Keratinocyte (primary cell): ENCODE measurements around the gene ERI3. TPM values are rescaled to one million over a fixed set of nuclear protein-coding genes. Genes with fewer than 3 reads are reported as not detected.

Experiments
- DNase-seq: peaks from one replicate; pipeline ENCODE4 v3.0.0-alpha.2; 2011; ENCODE audit warnings: low read depth, missing footprints, low spot score
- FAIRE-seq: peaks from 2 replicates; lab custom pipeline; 2011; peaks lifted over from hg19 to GRCh38; lab: Jason Lieb, UNC
- H2AFZ ChIP-seq: 2 replicates; pipeline ENCODE4 v1.6.0; 2012; ENCODE audit warnings: low read length, control low read depth, inconsistent platforms; ENCODE audit not compliant: control insufficient read depth
- H3K27ac ChIP-seq: 2 replicates; pipeline ENCODE4 v1.5.1; 2011; ENCODE audit warnings: low read length; ENCODE audit not compliant: control insufficient read depth, insufficient read depth
- H3K27me3 ChIP-seq: 3 replicates; pipeline ENCODE4 v1.6.0; 2011; ENCODE audit warnings: low read length; ENCODE audit not compliant: control insufficient read depth, insufficient read depth; ENCODE audit errors: extremely low read depth
- H3K36me3 ChIP-seq, 2 experiments: 2 replicates in 1 of 2; 3 replicates in 1 of 2; pipeline ENCODE4 v1.5.1; 2011; ENCODE audit warnings: low read length in 2 of 2, mild to moderate bottlenecking in 1 of 2; ENCODE audit not compliant: control insufficient read depth in 2 of 2, insufficient read depth in 2 of 2; ENCODE audit errors: extremely low read depth in 1 of 2
- H3K4me1 ChIP-seq: 3 replicates; pipeline ENCODE4 v1.5.1; 2011; ENCODE audit warnings: low read length; ENCODE audit not compliant: control insufficient read depth, insufficient read depth; ENCODE audit errors: extremely low read depth
- H3K4me2 ChIP-seq: 3 replicates; pipeline ENCODE4 v1.6.0; 2011; ENCODE audit warnings: low read depth, low read length; ENCODE audit not compliant: control insufficient read depth, insufficient read depth; ENCODE audit errors: extremely low read depth
- H3K4me3 ChIP-seq, 3 experiments: fragments of 200-600 bp in 1 of 3; sonication (generic) in 1 of 3; 2 replicates in 2 of 3; 3 replicates in 1 of 3; pipeline ENCODE4 v1.5.1; 2011 to 2016; ENCODE audit warnings: low read length in 3 of 3, mild to moderate bottlenecking in 3 of 3, control low read depth in 2 of 3, inconsistent platforms in 1 of 3, low read depth in 1 of 3, mixed read lengths in 1 of 3, mixed run types in 1 of 3, moderate library complexity in 1 of 3; ENCODE audit not compliant: control insufficient read depth in 2 of 3, insufficient read depth in 2 of 3; ENCODE audit errors: extremely low read depth in 1 of 3
- H3K79me2 ChIP-seq: 2 replicates; pipeline ENCODE4 v1.6.0; 2012; ENCODE audit warnings: low read length; ENCODE audit not compliant: control insufficient read depth, insufficient read depth
- H3K9ac ChIP-seq: 3 replicates; pipeline ENCODE4 v1.6.0; 2011; ENCODE audit warnings: low read length; ENCODE audit not compliant: control insufficient read depth, insufficient read depth; ENCODE audit errors: extremely low read depth
- H3K9me1 ChIP-seq: 3 replicates; pipeline ENCODE4 v1.6.0; 2011; ENCODE audit warnings: low read length; ENCODE audit not compliant: control insufficient read depth, insufficient read depth; ENCODE audit errors: extremely low read depth
- H3K9me3 ChIP-seq: 2 replicates; pipeline ENCODE4 v1.5.1; 2012; ENCODE audit warnings: low read depth, low read length; ENCODE audit not compliant: control insufficient read depth
- H4K20me1 ChIP-seq: 3 replicates; pipeline ENCODE4 v1.6.0; 2011; ENCODE audit warnings: low read length; ENCODE audit not compliant: control insufficient read depth, insufficient read depth; ENCODE audit errors: extremely low read depth
- EZH2 ChIP-seq: IDR thresholded peaks from one replicate; pipeline ENCODE4 v1.6.1; 2012; ENCODE audit warnings: inconsistent platforms, mild to moderate bottlenecking, low read length, moderate library complexity
- dilution Hi-C: fragments of 300-500 bp; cut with MboI; formaldehyde crosslinking; loops from one replicate; pipeline ENCODE4 v1.7.0; 2020; ENCODE audit warnings: low sequenced_read_pairs; ENCODE audit not compliant: extremely low pct_ligation_motif_present
- polyA plus RNA-seq, 5 experiments: library from polyadenylated mRNA; depleted of rRNA in 3 of 5; stranded (reverse) in 3 of 5; stranded (forward) in 1 of 5; unstranded in 1 of 5; fragments of >200 nt; gene quantifications; 1 replicate in 1 of 5; 2 replicates in 3 of 5; 3 replicates in 1 of 5; pipeline versions ENCODE4 v1.2.1 to v1.2.3, GENCODE V29; 2011 to 2012; ENCODE audit warnings: missing spikeins in 2 of 5, low read depth in 1 of 5, low replicate concordance in 1 of 5
- TF ChIP-seq, protein P1 (sequence below), 3 experiments: IDR thresholded peaks in 1 of 3; conservative IDR thresholded peaks in 1 of 3; optimal IDR thresholded peaks in 1 of 3; 2 replicates in 2 of 3; 3 replicates in 1 of 3; pipeline versions ENCODE3 to v1.5.1; 2011; ENCODE audit warnings: low read length in 3 of 3, mild to moderate bottlenecking in 3 of 3, moderate library complexity in 2 of 3, control low read depth in 1 of 3, inconsistent platforms in 1 of 3; ENCODE audit not compliant: insufficient read depth in 2 of 3; ENCODE audit errors: extremely low read depth in 1 of 3

ERI3 gene
- polyA plus RNA-seq, 1 donor (not counting 4 experiments of a cell fraction or from before 2014, with no cell fraction given), result 43.7 TPM

DNA sequence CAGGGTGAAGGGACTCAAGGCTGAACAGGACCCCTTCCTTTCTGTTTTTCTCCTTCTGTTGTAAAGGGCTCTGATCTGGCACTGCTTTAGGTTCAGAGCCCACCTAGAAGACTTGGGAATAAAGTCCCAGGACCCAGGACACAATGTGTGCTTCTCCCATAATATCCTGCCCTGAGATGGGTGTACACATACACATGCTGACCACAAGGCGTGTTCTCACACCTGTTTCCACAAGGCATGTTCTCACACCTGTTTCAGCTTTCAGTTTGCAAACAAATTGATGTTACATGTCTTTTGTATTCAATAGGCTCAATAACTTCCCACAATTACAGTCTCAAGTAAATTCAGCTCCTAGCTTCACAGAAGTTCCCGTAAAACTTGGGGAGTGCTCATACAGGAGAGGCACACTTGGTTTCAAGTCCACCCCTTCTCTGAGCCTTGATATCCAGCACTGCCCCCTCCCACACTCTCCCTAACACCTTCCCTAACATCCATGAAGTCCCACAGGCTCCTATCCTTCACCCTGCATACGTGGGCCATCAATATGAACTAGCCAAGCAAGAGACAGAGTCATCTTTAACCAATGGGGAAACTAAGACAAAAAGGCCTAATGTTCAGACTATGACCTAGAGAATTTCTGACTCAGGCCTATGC lies 41.7 kb downstream of the ERI3 start:
- Histone ChIP-seq H3K9me1 (no peaks in the 10 kb centered on the region), H3K9me3 (no peaks in the 10 kb centered on the region), H3K4me2 (no peak overlapping the region), H2AFZ (no peak overlapping the region), H3K4me1 (no peaks in the 10 kb centered on the region), H3K27me3 (no peaks in the 10 kb centered on the region), H3K27ac (no peak overlapping the region), H3K4me3 (no peak overlapping the region), H3K36me3 (peaks cover 14 to 30% of the 10 kb centered on the region in 2 experiments), H4K20me1 (no peaks in the 10 kb centered on the region), H3K79me2 (no peaks in the 10 kb centered on the region), H3K9ac (no peak overlapping the region)
- TF ChIP-seq EZH2, result no peak
- TF ChIP-seq, protein P1, sequence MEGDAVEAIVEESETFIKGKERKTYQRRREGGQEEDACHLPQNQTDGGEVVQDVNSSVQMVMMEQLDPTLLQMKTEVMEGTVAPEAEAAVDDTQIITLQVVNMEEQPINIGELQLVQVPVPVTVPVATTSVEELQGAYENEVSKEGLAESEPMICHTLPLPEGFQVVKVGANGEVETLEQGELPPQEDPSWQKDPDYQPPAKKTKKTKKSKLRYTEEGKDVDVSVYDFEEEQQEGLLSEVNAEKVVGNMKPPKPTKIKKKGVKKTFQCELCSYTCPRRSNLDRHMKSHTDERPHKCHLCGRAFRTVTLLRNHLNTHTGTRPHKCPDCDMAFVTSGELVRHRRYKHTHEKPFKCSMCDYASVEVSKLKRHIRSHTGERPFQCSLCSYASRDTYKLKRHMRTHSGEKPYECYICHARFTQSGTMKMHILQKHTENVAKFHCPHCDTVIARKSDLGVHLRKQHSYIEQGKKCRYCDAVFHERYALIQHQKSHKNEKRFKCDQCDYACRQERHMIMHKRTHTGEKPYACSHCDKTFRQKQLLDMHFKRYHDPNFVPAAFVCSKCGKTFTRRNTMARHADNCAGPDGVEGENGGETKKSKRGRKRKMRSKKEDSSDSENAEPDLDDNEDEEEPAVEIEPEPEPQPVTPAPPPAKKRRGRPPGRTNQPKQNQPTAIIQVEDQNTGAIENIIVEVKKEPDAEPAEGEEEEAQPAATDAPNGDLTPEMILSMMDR (optimal IDR thresholded peaks at IDR 0.05 in 1 of 3, IDR thresholded peaks at IDR 0.05 in 1 of 3, conservative IDR thresholded peaks at IDR 0.05 in 1 of 3; ENCODE audit: extremely low read depth in 1 of 3, insufficient read depth in 2 of 3, low read length in 3 of 3), result no peak
- FAIRE-seq, result no peak
- dilution Hi-C loops, result no loop called here
- DNase-seq, result no peak

DNA sequence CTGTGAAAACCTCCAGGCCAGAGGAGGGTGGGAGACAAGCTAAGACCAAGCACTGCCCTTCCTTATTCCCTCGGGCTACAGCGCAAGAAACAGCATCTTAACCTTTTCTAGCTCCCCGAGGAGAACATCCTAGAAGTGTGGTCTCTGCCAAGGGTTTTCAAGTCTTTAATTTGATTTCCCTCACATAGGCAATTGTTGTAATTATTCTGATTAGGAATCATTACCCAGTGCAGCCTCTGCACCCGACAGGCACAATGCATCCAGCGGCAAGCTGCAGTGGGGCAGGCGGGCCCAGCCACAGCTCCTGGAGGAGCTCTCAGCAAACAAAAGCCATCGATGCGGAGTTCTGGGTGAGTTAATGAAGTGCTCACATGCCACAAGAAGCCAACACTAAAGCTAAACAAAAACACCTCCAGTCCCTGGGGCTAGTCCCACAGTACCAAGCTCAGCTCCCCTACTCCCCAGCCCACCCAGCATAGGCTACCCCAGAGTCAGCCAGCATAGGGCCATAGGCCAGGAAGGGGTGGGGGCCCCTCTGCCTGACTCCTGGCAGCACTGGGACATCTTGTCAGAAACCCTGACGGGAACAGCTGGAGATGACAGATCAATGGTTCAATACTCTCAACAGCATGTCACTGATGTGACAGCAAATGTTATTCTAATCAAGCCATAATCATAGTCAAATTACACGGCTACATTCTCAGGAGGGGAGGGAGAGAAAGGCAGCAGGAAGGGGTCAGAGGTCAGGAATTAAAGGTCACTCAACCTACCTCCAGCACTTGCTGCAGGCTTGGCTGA lies 42.5 kb downstream of the ERI3 start:
- Histone ChIP-seq H3K27me3 (no peaks in the 10 kb centered on the region), H3K9me1 (no peaks in the 10 kb centered on the region), H2AFZ (no peak overlapping the region), H3K4me1 (no peaks in the 10 kb centered on the region), H3K79me2 (no peaks in the 10 kb centered on the region), H3K36me3 (peaks cover 17 to 25% of the 10 kb centered on the region in 2 experiments), H4K20me1 (no peaks in the 10 kb centered on the region), H3K9ac (no peak overlapping the region), H3K27ac (no peak overlapping the region), H3K9me3 (no peaks in the 10 kb centered on the region), H3K4me3 (no peak overlapping the region), H3K4me2 (no peak overlapping the region)
- FAIRE-seq, result no peak
- no peak for DNase-seq
- TF ChIP-seq, protein P1 (optimal IDR thresholded peaks at IDR 0.05 in 1 of 3, IDR thresholded peaks at IDR 0.05 in 1 of 3, conservative IDR thresholded peaks at IDR 0.05 in 1 of 3; ENCODE audit: extremely low read depth in 1 of 3, insufficient read depth in 2 of 3, low read length in 3 of 3), result no peak
- TF ChIP-seq EZH2, result no peak
- dilution Hi-C loops, result no loop called here
